CD14-positive monocyte (primary cell): ENCODE data around the gene LSM14B. TPM values are rescaled to one million over a fixed set of nuclear protein-coding genes. Genes with fewer than 3 reads are reported as not detected.

ENCODE experiments used
- DNase-seq, 3 donors: peaks; one replicate each; pipeline ENCODE4 v3.0.0-alpha.2; 2011 to 2022
- H2AFZ ChIP-seq: 2 replicates; pipeline ENCODE4 v1.6.0; 2012; ENCODE audit warnings: mild to moderate bottlenecking, low read depth, low read length, inconsistent platforms; ENCODE audit not compliant: insufficient read depth, poor library complexity, severe bottlenecking
- H3K27ac ChIP-seq, 2 donors: 1 replicate in 1 of 2; 2 replicates in 1 of 2; pipeline ENCODE4 v1.5.1; 2012 to 2013; ENCODE audit warnings: low read length in 2 of 2, control low read depth in 1 of 2, inconsistent platforms in 1 of 2, low read depth in 1 of 2, mild to moderate bottlenecking in 1 of 2
- H3K27me3 ChIP-seq, 2 donors: one replicate each; pipeline versions ENCODE4 v1.6.0 to v1.6.1; 2011 to 2013; ENCODE audit warnings: low read length in 2 of 2; ENCODE audit not compliant: control insufficient read depth in 2 of 2, insufficient read depth in 2 of 2
- H3K36me3 ChIP-seq, 2 donors: replicated peaks in 1 of 2; 1 replicate in 1 of 2; 2 replicates in 1 of 2; pipeline versions ENCODE4 v1.5.1 to v1.6.1; 2012 to 2013; ENCODE audit warnings: low read length in 2 of 2, control low read depth in 1 of 2, inconsistent platforms in 1 of 2, mild to moderate bottlenecking in 1 of 2; ENCODE audit not compliant: insufficient read depth in 2 of 2, control insufficient read depth in 1 of 2
- H3K4me1 ChIP-seq, 2 donors: 1 replicate in 1 of 2; 2 replicates in 1 of 2; pipeline versions ENCODE4 v1.5.1 to v1.6.1; 2012 to 2013; ENCODE audit warnings: low read length in 2 of 2, control low read depth in 1 of 2, inconsistent platforms in 1 of 2, mild to moderate bottlenecking in 1 of 2, moderate library complexity in 1 of 2; ENCODE audit not compliant: insufficient read depth in 2 of 2, control insufficient read depth in 1 of 2
- H3K4me2 ChIP-seq: replicated peaks from 2 replicates; pipeline ENCODE3; 2012; ENCODE audit warnings: low read length, moderate library complexity, mild to moderate bottlenecking; ENCODE audit not compliant: poor library complexity, severe bottlenecking; ENCODE audit errors: extremely low read depth
- H3K4me3 ChIP-seq, 3 experiments: fragments of 200-600 bp in 1 of 3; sonication (generic) in 1 of 3; replicated peaks in 1 of 3; 1 replicate in 2 of 3; 2 replicates in 1 of 3; pipeline ENCODE4 v1.5.1; 2011 to 2013; ENCODE audit warnings: low read length in 3 of 3, mild to moderate bottlenecking in 3 of 3, control low read depth in 2 of 3, low read depth in 2 of 3, inconsistent platforms in 1 of 3, moderate library complexity in 1 of 3
- H3K79me2 ChIP-seq: 2 replicates; pipeline ENCODE4 v1.6.0; 2012; ENCODE audit warnings: mild to moderate bottlenecking, control low read depth, inconsistent platforms, low read length, moderate library complexity; ENCODE audit not compliant: insufficient read depth
- H3K9ac ChIP-seq: 2 replicates; pipeline ENCODE4 v1.6.0; 2017; ENCODE audit warnings: low read length, mild to moderate bottlenecking; ENCODE audit not compliant: insufficient read depth, poor library complexity, severe bottlenecking
- H3K9me3 ChIP-seq, 2 donors: replicated peaks in 1 of 2; 1 replicate in 1 of 2; 2 replicates in 1 of 2; pipeline versions ENCODE4 v1.5.1 to v1.6.1; 2012 to 2013; ENCODE audit warnings: low read length in 2 of 2, control low read depth in 1 of 2; ENCODE audit not compliant: control insufficient read depth in 1 of 2, insufficient read depth in 1 of 2
- H4K20me1 ChIP-seq: 2 replicates; pipeline ENCODE4 v1.6.0; 2012; ENCODE audit warnings: mild to moderate bottlenecking, low read length, control low read depth, moderate library complexity; ENCODE audit not compliant: insufficient read depth
- H3K27ac Mint-ChIP-seq, 7 donors: one replicate each; pipeline ENCODE4 v1.8.0; 2020; ENCODE audit warnings: mild to moderate bottlenecking in 7 of 7, mixed read lengths in 7 of 7, moderate library complexity in 6 of 7, inconsistent platforms in 2 of 7
- H3K27me3 Mint-ChIP-seq, 3 donors: one replicate each; pipeline ENCODE4 v1.8.0; 2021 to 2022; ENCODE audit warnings: low read depth in 3 of 3, mild to moderate bottlenecking in 3 of 3, mixed read lengths in 3 of 3, moderate library complexity in 3 of 3, inconsistent platforms in 1 of 3
- H3K36me3 Mint-ChIP-seq, 2 donors: one replicate each; pipeline ENCODE4 v1.8.0; 2020; ENCODE audit warnings: mixed read lengths in 2 of 2, inconsistent platforms in 1 of 2, mild to moderate bottlenecking in 1 of 2
- H3K4me1 Mint-ChIP-seq: one replicate; pipeline ENCODE4 v1.8.0; 2020; ENCODE audit warnings: mild to moderate bottlenecking, mixed read lengths
- H3K4me3 Mint-ChIP-seq, 2 donors: one replicate each; pipeline ENCODE4 v1.8.0; 2020; ENCODE audit warnings: mild to moderate bottlenecking in 2 of 2, mixed read lengths in 2 of 2, moderate library complexity in 1 of 2
- H3K9me3 Mint-ChIP-seq, 7 donors: one replicate each; pipeline ENCODE4 v1.8.0; 2020 to 2022; ENCODE audit warnings: mixed read lengths in 7 of 7, mild to moderate bottlenecking in 6 of 7, moderate library complexity in 6 of 7, inconsistent platforms in 2 of 7
- CTCF ChIP-seq: fragments of 200-600 bp; IDR thresholded peaks from one replicate; pipeline ENCODE4 v1.8.0; 2022; ENCODE audit warnings: antibody characterized with exemption, mild to moderate bottlenecking
- WGBS: methylation state at CpG from one replicate; pipeline ENCODE4 v1.1.5; 2013; ENCODE audit warnings: missing lambda C conversion rate; ENCODE audit not compliant: insufficient coverage; 5-methylcytosine and 5-hydroxymethylcytosine counted together
- intact Hi-C, 2 donors: fragments of 100-400 bp; cut with micrococcal nuclease; formaldehyde crosslinking; loops; one replicate each; pipeline versions ENCODE4 v1.15.0 to v1.15.1; 2023
- polyA plus RNA-seq, 3 donors: library from polyadenylated mRNA; depleted of rRNA in 1 of 3; unstranded in 2 of 3; stranded (reverse) in 1 of 3; fragments of 300-500 nt in 2 of 3; fragments of >200 nt in 1 of 3; fragmentation: Illumina TruSeq in 2 of 3; gene quantifications; 1 replicate in 2 of 3; 2 replicates in 1 of 3; pipeline ENCODE4 v1.2.3, GENCODE V29; 2012 to 2021

LSM14B gene
- polyA plus RNA-seq, 3 donors: 1.0 to 33.5 (median 1.4) TPM

DNA sequence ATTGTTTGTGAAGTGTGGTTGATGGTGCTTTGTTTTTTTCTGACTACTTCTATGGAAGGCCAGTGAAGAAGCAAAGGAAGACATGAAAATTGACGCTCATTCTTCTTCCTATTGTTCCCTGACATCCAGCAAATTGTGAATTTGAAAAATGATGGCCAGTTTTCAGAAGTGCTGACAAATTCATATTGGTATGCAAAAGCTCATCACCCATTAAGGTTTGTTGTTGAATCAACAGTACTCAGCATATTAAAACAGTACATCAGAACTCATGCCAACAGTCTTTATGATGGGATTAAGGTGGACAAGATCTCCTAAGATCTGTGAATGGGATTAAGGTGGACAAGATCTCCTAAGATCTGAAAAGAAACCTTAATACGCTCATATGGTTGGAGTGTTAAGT lies 59.5 kb downstream of the LSM14B start:
- H3K79me2 ChIP-seq: peaks cover 32% of the 10 kb centered on the region
- no peaks in the 10 kb centered on the region for H3K27me3 ChIP-seq
- H3K27ac Mint-ChIP-seq: peak overlapping the region in 6 of 7 donors; percentile 20 to 95 (median 92)
- H3K4me1 ChIP-seq: peaks cover 20 to 31% of the 10 kb centered on the region in 2 donors
- H3K4me3 Mint-ChIP-seq: peak overlapping the region; percentile 87 to 89
- no peak for DNase-seq
- no peaks in the 10 kb centered on the region for H3K9me3 Mint-ChIP-seq
- peak overlapping the region; percentile 88 for H3K4me2 ChIP-seq
- H3K9me3 ChIP-seq: no peaks in the 10 kb centered on the region
- peaks cover 0 to 2% (median 0%) of the 10 kb centered on the region in 3 donors for H3K27me3 Mint-ChIP-seq
- peaks cover 10 to 23% of the 10 kb centered on the region in 2 donors for H3K36me3 Mint-ChIP-seq
- no peaks in the 10 kb centered on the region for H4K20me1 ChIP-seq
- H3K9ac ChIP-seq: peak overlapping the region; percentile 92
- TF ChIP-seq CTCF: no peak
- H3K4me3 ChIP-seq: peak overlapping the region in 1 of 3 experiments; percentile 84
- peaks cover 7 to 12% of the 10 kb centered on the region in 2 donors for H3K36me3 ChIP-seq
- no CpG with 5 or more reads among the region's 2 CpGs for WGBS
- peaks cover 33% of the 10 kb centered on the region for H3K4me1 Mint-ChIP-seq
- H3K27ac ChIP-seq: peak overlapping the region in 1 of 2 donors; percentile 92
- intact Hi-C loops: loop anchor here (2.0 to 5.0 kb wide), 5 partner anchors 39 to 120 kb away; partner anchors contain the start of genes PSMA7 (in 2 of the 2), SS18L1 (in 2 of the 2), ADRM1 (in 1 of the 2) and LSM14B (in 1 of the 2)
- peak overlapping the region; percentile 89 for H2AFZ ChIP-seq

DNA sequence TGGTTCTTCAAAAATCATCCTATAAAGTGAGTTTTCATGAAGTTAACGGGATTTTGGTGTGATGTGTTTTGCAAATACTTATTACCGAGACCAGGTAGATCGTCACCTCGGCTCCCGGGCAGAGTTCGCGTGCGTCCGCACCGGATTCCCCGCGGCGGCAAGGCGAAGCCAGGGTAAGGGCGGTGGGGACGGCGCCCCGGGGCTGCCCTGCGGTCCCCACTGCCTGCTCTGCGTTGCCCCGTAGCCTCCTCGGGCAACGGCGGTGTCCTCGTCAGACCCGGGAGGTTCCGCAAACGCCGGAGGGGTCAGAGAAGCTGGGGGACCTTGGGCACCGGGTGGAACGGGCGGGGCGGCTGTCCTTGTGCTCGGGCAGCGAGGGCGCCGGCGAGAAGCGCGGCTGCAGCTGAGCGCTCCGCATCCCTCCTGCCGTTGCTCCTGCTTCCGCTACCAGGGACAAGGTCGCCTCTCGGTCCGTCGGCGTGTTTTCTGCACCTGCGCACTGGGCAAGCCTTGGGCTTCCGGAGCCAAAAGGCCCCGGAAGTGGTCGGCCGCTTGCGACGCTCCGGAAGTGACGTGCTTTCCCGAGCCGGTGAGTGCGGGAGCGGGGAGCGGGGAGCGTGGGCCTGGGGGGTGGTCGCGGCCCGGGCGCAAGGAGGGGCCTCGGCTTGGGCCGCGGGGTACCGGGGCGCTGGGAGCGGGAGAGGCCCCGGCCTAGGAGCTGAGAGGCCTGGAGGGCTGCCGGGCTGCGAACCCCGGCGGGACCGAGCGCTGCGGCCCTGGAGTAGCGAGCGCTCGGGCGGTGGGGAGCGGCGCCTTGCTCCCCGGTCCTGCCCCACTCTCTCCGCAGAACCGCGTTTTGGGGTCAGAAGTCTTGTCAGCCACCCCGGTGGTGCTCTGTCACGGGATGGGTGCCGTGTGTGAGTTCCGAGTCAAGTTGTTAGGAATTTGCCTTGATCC lies 60.5 kb downstream of the LSM14B start, which contains the start of gene MTG2:
MTG2 (plus strand) TSS at position 560 of the 957 bp plus-strand sequence. CDS start 10,393 bp downstream, outside the sequence.
- peaks cover 42% of the 10 kb centered on the region for H3K4me1 Mint-ChIP-seq
- TF ChIP-seq CTCF: no peak
- H3K4me2 ChIP-seq: peak within 1 kb of the TSS; percentile 88
- H3K4me1 ChIP-seq: peaks cover 20 to 31% of the 10 kb centered on the region in 2 donors
- peak within 1 kb of the TSS; percentile 57 to 92 for H3K27ac ChIP-seq
- H3K27ac Mint-ChIP-seq: peak within 1 kb of the TSS; percentile 89 to 96 (median 93)
- H3K79me2 ChIP-seq: peaks cover 42% of the 10 kb centered on the region
- peak within 1 kb of the TSS; percentile 89 for H2AFZ ChIP-seq
- no peaks in the 10 kb centered on the region for H3K9me3 Mint-ChIP-seq
- no peaks in the 10 kb centered on the region for H3K27me3 ChIP-seq
- DNase-seq: peak; percentile 96 to 97 (median 96)
- H3K4me3 Mint-ChIP-seq: peak within 1 kb of the TSS; percentile 87 to 91
- WGBS: under 1% methylated on average over 93 of the region's 96 CpGs
- peak within 1 kb of the TSS; percentile 77 to 99 (median 84) for H3K4me3 ChIP-seq
- peaks cover 6 to 12% of the 10 kb centered on the region in 2 donors for H3K36me3 ChIP-seq
- H3K27me3 Mint-ChIP-seq: peaks cover 0 to 2% (median 0%) of the 10 kb centered on the region in 3 donors
- intact Hi-C loops: loop anchor here (5.0 kb wide), 4 partner anchors 40 to 120 kb away; partner anchors contain the start of genes ADRM1 (in 1 of the 2), LSM14B (in 1 of the 2), PSMA7 (in 1 of the 2) and SS18L1 (in 1 of the 2)
- H3K36me3 Mint-ChIP-seq: peaks cover 6 to 14% of the 10 kb centered on the region in 2 donors
- H3K9ac ChIP-seq: peak within 1 kb of the TSS; percentile 92
- peaks cover 5% of the 10 kb centered on the region for H4K20me1 ChIP-seq
- no peaks in the 10 kb centered on the region for H3K9me3 ChIP-seq
